HEK293 (cell line): ENCODE measurements around the gene GRHL3.
"Not testable (repeated sequence)": the region's sequence is repeated elsewhere in the genome, so short reads cannot be mapped to it uniquely, and the experiment has no call there.

Experiments used
- CTCF ChIA-PET: fragments of 350-600 bp; formaldehyde crosslinking; extraction: SDS; loops from one replicate; lab custom pipeline; 2021; ENCODE audit warnings: antibody characterized with exemption; lab: Yijun Ruan, JAX
- POLR2A ChIA-PET: fragments of 300-600 bp; formaldehyde crosslinking; extraction: SDS; loops from one replicate; lab custom pipeline; 2020; ENCODE audit warnings: antibody characterized with exemption, inconsistent platforms; lab: Yijun Ruan, JAX
- H3K27ac ChIP-seq: fragments of 200-500 bp; sonication (Bioruptor generic); 2 replicates; pipeline ENCODE4 v1.5.1; 2014; ENCODE audit warnings: low read depth, low read length, control low read depth, inconsistent platforms; ENCODE audit errors: extremely low read depth
- H3K36me3 ChIP-seq, 2 experiments: fragments of 200-500 bp in 1 of 2; sonication (Bioruptor generic) in 1 of 2; 1 replicate in 1 of 2; 2 replicates in 1 of 2; pipeline ENCODE4 v1.5.1; 2014 to 2017; ENCODE audit warnings: inconsistent platforms in 2 of 2, low read length in 2 of 2; ENCODE audit not compliant: control insufficient read depth in 2 of 2, insufficient read depth in 1 of 2
- H3K4me1 ChIP-seq: fragments of 200-500 bp; sonication (Bioruptor generic); 2 replicates; pipeline ENCODE4 v1.5.1; 2014; ENCODE audit warnings: mild to moderate bottlenecking, low read length, inconsistent platforms; ENCODE audit not compliant: control insufficient read depth, insufficient read depth
- H3K4me3 ChIP-seq: 2 replicates; pipeline ENCODE4 v1.5.1; 2011; ENCODE audit warnings: low read depth, mild to moderate bottlenecking, control low read depth, low read length, moderate library complexity
- H3K9me3 ChIP-seq: fragments of 200-500 bp; sonication (Bioruptor generic); 2 replicates; pipeline ENCODE4 v1.5.1; 2014; ENCODE audit warnings: low read depth, low read length, inconsistent platforms; ENCODE audit not compliant: control insufficient read depth, insufficient read depth
- GFI1B ChIP-seq: fragments of 450-650 bp; formaldehyde crosslinking; IDR thresholded peaks from 2 replicates; pipeline ENCODE4 v1.5.1; 2016; ENCODE audit warnings: missing biosample characterization, missing genetic modification characterization
- GLIS1 ChIP-seq: fragments of 450-650 bp; formaldehyde crosslinking; IDR thresholded peaks from 2 replicates; pipeline ENCODE4 v1.5.1; 2016; ENCODE audit warnings: missing biosample characterization, missing genetic modification characterization
- GLIS2 ChIP-seq: fragments of 450-650 bp; formaldehyde crosslinking; IDR thresholded peaks from 2 replicates; pipeline ENCODE4 v1.5.1; 2016; ENCODE audit warnings: missing biosample characterization, missing genetic modification characterization
- KLF10 ChIP-seq: fragments of 450-650 bp; IDR thresholded peaks from 2 replicates; pipeline ENCODE4 v1.5.1; 2018; ENCODE audit warnings: missing biosample characterization, mild to moderate bottlenecking, missing genetic modification characterization
- PATZ1 ChIP-seq: fragments of 450-650 bp; formaldehyde crosslinking; IDR thresholded peaks from 2 replicates; pipeline ENCODE4 v1.5.1; 2016; ENCODE audit warnings: missing biosample characterization, missing genetic modification characterization
- ZBTB10 ChIP-seq: fragments of 450-650 bp; formaldehyde crosslinking; IDR thresholded peaks from 2 replicates; pipeline ENCODE4 v1.5.1; 2016; ENCODE audit warnings: missing biosample characterization, missing genetic modification characterization
- ZFP37 ChIP-seq: fragments of 450-650 bp; formaldehyde crosslinking; IDR thresholded peaks from 2 replicates; pipeline ENCODE4 v1.5.1; 2016; ENCODE audit warnings: missing biosample characterization, missing genetic modification characterization
- ZNF132 ChIP-seq: fragments of 450-650 bp; formaldehyde crosslinking; IDR thresholded peaks from 2 replicates; pipeline ENCODE4 v1.5.1; 2017; ENCODE audit warnings: missing biosample characterization, missing genetic modification characterization, borderline replicate concordance
- ZNF140 ChIP-seq: fragments of 450-650 bp; formaldehyde crosslinking; IDR thresholded peaks from 2 replicates; pipeline ENCODE4 v1.5.1; 2016; ENCODE audit warnings: missing biosample characterization, missing genetic modification characterization
- ZNF311 ChIP-seq: fragments of 450-650 bp; formaldehyde crosslinking; IDR thresholded peaks from 2 replicates; pipeline ENCODE4 v1.5.1; 2017; ENCODE audit warnings: missing biosample characterization, missing genetic modification characterization, borderline replicate concordance
- ZNF362 ChIP-seq: fragments of 450-650 bp; formaldehyde crosslinking; IDR thresholded peaks from 2 replicates; pipeline ENCODE4 v1.5.1; 2016; ENCODE audit warnings: missing biosample characterization, missing genetic modification characterization
- ZNF549 ChIP-seq: fragments of 450-650 bp; IDR thresholded peaks from 2 replicates; pipeline ENCODE4 v1.5.1; 2018; ENCODE audit warnings: missing biosample characterization, missing genetic modification characterization, mild to moderate bottlenecking, inconsistent platforms, moderate library complexity
- ZNF555 ChIP-seq: fragments of 450-650 bp; formaldehyde crosslinking; conservative IDR thresholded peaks from 2 replicates; pipeline ENCODE4 v1.5.1; 2017; ENCODE audit warnings: missing biosample characterization, mild to moderate bottlenecking, missing genetic modification characterization, inconsistent platforms
- ZNF560 ChIP-seq: fragments of 450-650 bp; formaldehyde crosslinking; IDR thresholded peaks from 2 replicates; pipeline ENCODE4 v1.5.1; 2017; ENCODE audit warnings: missing biosample characterization, missing genetic modification characterization, borderline replicate concordance
- ZNF585B ChIP-seq: fragments of 450-650 bp; formaldehyde crosslinking; IDR thresholded peaks from 2 replicates; pipeline ENCODE4 v1.5.1; 2016; ENCODE audit warnings: missing biosample characterization, missing genetic modification characterization
- ZNF747 ChIP-seq: fragments of 450-650 bp; formaldehyde crosslinking; IDR thresholded peaks from 2 replicates; pipeline ENCODE4 v1.5.1; 2016; ENCODE audit warnings: missing biosample characterization, missing genetic modification characterization
- ZSCAN30 ChIP-seq: fragments of 450-650 bp; IDR thresholded peaks from 2 replicates; pipeline ENCODE4 v1.5.1; 2018; ENCODE audit warnings: missing biosample characterization, mild to moderate bottlenecking, missing genetic modification characterization, moderate library complexity
- TF ChIP-seq, protein P1 (sequence below): fragments of 450-650 bp; formaldehyde crosslinking; optimal IDR thresholded peaks from 2 replicates; pipeline ENCODE3; 2016; ENCODE audit warnings: missing biosample characterization, mild to moderate bottlenecking, missing genetic modification characterization

GRHL3 gene

DNA sequence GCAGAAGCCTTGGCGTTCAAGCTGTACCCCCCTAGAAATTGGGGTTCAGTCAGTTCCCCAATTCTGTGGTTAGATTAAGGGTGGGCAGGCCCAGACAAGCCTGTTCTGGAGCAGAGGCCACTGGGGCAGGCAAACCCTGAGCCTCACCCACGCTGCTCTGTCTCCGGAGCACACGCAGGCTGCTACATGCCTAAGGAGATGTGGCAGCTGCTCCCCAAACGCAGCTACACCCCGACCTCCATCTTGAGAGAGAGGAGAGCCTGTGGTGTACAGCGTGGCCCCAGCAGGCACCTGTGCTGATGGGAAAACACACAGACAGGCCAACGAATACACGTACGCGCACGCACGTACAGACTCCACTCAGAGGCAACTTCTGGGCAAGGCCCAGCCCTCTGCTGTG lies 33.9 kb upstream of the GRHL3 start:
- ChIA-PET POLR2A (no interaction called here), CTCF (interaction anchor here (0.6 to 1.4 kb wide), 3 partner anchors 83 to 476 kb away, joined by 4 read pairs; no protein-coding TSS in a partner anchor)
- Histone ChIP-seq H3K9me3 (no peaks in the 10 kb centered on the region), H3K36me3 (no peaks in the 10 kb centered on the region), H3K27ac (no peak overlapping the region), H3K4me3 (no peak overlapping the region), H3K4me1 (peaks cover 17% of the 10 kb centered on the region)
- peak; percentile 66; the same call in 1 of the 2 replicates for TF ChIP-seq ZBTB10 (tag by site-specific recombination)
- TF ChIP-seq ZNF132 (tag by site-specific recombination): no peak

- H3K9me3 ChIP-seq: no peaks in the 10 kb centered on the region
- H3K27ac ChIP-seq: no peak overlapping the region
- H3K36me3 ChIP-seq: no peaks in the 10 kb centered on the region
- H3K4me1 ChIP-seq: peaks cover 19% of the 10 kb centered on the region
- H3K4me3 ChIP-seq: no peak overlapping the region
- ChIA-PET POLR2A (interaction anchor here (0.6 to 0.7 kb wide), 2 partner anchors 27 to 65 kb away, joined by 3 to 6 read pairs; no protein-coding TSS in a partner anchor), CTCF (interaction anchor here (1.4 kb wide), 1 partner anchor 104 kb away, joined by 4 read pairs; no protein-coding TSS in a partner anchor)
- TF ChIP-seq ZNF555 (tag by site-specific recombination) (no peak), GLIS1 (tag by site-specific recombination) (no peak), ZNF549 (no peak), ZNF585B (tag by site-specific recombination) (no peak)
Measured at GRCh38 chr1:24286246-24287010, 32.7 kb upstream of the GRHL3 start.

DNA sequence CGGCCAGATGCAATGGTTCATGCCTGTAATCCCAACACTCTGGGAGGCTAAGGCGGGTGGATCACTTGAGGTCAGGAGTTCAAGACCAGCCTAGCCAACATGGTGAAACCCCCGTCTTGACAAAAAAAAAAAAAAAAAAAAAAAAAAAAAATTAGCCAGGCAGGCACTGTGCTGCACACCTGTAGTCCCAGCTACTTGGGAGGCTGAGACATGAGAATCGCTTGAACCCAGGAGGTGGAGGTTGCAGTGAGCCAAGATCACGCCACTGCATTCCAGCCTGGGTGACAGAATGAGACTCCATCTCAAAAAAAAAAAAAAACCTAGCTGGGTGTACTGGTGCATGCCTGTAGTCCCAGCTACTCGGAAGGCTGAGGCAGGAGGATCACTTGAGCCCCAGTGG lies 31.4 kb upstream of the GRHL3 start:
- TF ChIP-seq ZNF362 (tag by site-specific recombination) (peak; percentile 90), ZNF585B (tag by site-specific recombination) (0 out of 2 replicates have a peak, but pooled peaks have one; percentile 6)
- POLR2A ChIA-PET: interaction anchor here (0.7 to 1.1 kb wide), 2 partner anchors 14 to 17 kb away, joined by 5 to 7 read pairs; no protein-coding TSS in a partner anchor

GRCh38 chr1:24288479-24288878 lies 30.7 kb upstream of the GRHL3 start:
- CTCF ChIA-PET: interaction anchor here (0.6 to 2.8 kb wide), 3 partner anchors 23 to 104 kb away, joined by 3 to 21 read pairs (median 5); no protein-coding TSS in a partner anchor
- POLR2A ChIA-PET: interaction anchor here (0.7 to 1.1 kb wide), 2 partner anchors 13 to 18 kb away, joined by 5 to 7 read pairs; no protein-coding TSS in a partner anchor
- no peak overlapping the region for H3K27ac ChIP-seq
- H3K4me1 ChIP-seq: peaks cover 16% of the 10 kb centered on the region
- no peaks in the 10 kb centered on the region for H3K9me3 ChIP-seq
- H3K4me3 ChIP-seq: no peak overlapping the region
- no peaks in the 10 kb centered on the region for H3K36me3 ChIP-seq
- TF ChIP-seq ZNF311: no peak
- no peak for TF ChIP-seq ZFP37 (tag by site-specific recombination)
- TF ChIP-seq ZNF555 (tag by site-specific recombination): no peak
- TF ChIP-seq GFI1B (tag by site-specific recombination): no peak
- TF ChIP-seq ZNF560 (tag by site-specific recombination): no peak
- no peak for TF ChIP-seq PATZ1 (tag by site-specific recombination)
- TF ChIP-seq ZNF140 (tag by site-specific recombination): no peak; the same call in 1 of the 2 replicates
- TF ChIP-seq ZNF747 (tag by site-specific recombination): no peak
- no peak for TF ChIP-seq GLIS1 (tag by site-specific recombination)
- TF ChIP-seq GLIS2 (tag by site-specific recombination): no peak
- TF ChIP-seq KLF10: no peak
- no peak for TF ChIP-seq ZSCAN30 (tag by site-specific recombination)
- TF ChIP-seq, protein P1, sequence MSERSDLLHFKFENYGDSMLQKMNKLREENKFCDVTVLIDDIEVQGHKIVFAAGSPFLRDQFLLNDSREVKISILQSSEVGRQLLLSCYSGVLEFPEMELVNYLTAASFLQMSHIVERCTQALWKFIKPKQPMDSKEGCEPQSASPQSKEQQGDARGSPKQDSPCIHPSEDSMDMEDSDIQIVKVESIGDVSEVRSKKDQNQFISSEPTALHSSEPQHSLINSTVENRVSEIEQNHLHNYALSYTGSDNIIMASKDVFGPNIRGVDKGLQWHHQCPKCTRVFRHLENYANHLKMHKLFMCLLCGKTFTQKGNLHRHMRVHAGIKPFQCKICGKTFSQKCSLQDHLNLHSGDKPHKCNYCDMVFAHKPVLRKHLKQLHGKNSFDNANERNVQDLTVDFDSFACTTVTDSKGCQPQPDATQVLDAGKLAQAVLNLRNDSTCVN: no peak

More for the DNA sequence above, 31.4 kb upstream of the GRHL3 start:
- not testable (repeated sequence) for H3K36me3 ChIP-seq, H3K27ac ChIP-seq, H3K9me3 ChIP-seq, H3K4me3 ChIP-seq
- CTCF ChIA-PET: interaction anchor here (0.6 to 2.0 kb wide), 2 partner anchors 22 to 88 kb away, joined by 3 to 5 read pairs; no protein-coding TSS in a partner anchor
- H3K4me1 ChIP-seq: peaks cover 19% of the 10 kb centered on the region
